HUES64 (cell line): ENCODE results near the gene PDCD1.

Experiments
- H3K27ac ChIP-seq: 2 replicates; pipeline ENCODE4 v1.7.0; 2013; ENCODE audit warnings: low read depth, low read length, inconsistent platforms
- H3K27me3 ChIP-seq: 2 replicates; pipeline ENCODE4 v1.6.1; 2013; ENCODE audit warnings: mild to moderate bottlenecking, low read length; ENCODE audit not compliant: insufficient read depth
- H3K36me3 ChIP-seq: 2 replicates; pipeline ENCODE4 v1.6.1; 2013; ENCODE audit warnings: mild to moderate bottlenecking, low read length; ENCODE audit not compliant: insufficient read depth
- H3K4me1 ChIP-seq: 2 replicates; pipeline ENCODE4 v1.6.1; 2013; ENCODE audit warnings: mild to moderate bottlenecking, low read length, moderate library complexity; ENCODE audit not compliant: insufficient read depth
- H3K4me3 ChIP-seq: 2 replicates; pipeline ENCODE4 v1.5.1; 2013; ENCODE audit warnings: mild to moderate bottlenecking, low read length, moderate library complexity
- H3K9ac ChIP-seq: 2 replicates; pipeline ENCODE4 v1.6.1; 2013; ENCODE audit warnings: mild to moderate bottlenecking, low read depth, low read length
- H3K9me3 ChIP-seq: 2 replicates; pipeline ENCODE4 v1.6.1; 2013; ENCODE audit warnings: low read depth, low read length; ENCODE audit not compliant: insufficient read depth
- WGBS: fragments of 150-250, 120-280 bp; methylation state at CpG from one replicate; pipeline ENCODE4 v1.1.7; 2013; ENCODE audit warnings: missing lambda C conversion rate; 5-methylcytosine and 5-hydroxymethylcytosine counted together

PDCD1 gene

DNA sequence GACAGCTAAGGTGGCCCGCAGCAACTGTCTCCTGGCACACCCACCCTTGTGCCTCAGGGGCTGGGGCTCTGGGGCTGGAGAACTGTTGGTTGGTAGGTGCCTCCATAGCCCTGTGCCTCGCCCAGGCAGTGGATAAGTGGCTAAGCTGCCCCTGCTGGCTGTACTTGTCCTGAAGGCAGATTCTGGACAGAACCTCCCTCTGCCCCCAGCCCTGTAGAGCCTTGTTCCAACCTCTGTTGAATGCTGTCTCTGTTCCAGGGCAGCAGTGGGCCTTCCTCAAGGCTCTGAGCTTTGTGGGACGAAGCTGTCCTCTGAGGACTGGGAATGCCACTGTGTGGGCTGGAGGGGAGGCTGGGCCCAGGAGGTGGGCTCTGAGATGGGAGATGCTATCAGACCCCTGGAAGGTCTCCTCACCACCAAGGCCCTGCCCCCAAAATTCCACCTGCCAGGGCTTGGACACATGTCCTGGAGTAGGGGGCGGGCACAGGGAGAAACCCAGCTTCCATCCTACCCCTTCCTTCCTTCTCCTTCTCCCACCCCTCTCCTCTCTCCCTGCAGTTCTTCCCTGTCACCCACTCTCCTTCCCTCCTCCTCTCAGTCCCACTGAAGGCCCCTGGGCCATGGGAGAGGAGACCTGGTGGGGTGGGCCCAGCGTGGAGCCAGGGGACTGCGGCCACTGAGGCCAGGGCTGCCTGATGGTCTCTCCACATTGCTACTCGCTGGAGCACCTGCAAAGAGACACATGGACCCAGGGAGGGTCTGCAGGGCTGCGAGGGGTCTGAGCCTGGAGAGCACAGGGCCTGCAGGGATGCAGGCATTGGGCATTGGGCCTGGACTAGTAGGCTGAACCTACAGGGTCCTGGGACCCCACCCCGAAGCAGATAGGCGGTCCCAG, 1.7 kb upstream of the PDCD1 start:
- Histone ChIP-seq H3K9ac (no peak overlapping the region), H3K9me3 (no peaks in the 10 kb centered on the region), H3K4me1 (no peaks in the 10 kb centered on the region; the same call in 1 of the 2 replicates), H3K4me3 (no peak overlapping the region), H3K27me3 (no peaks in the 10 kb centered on the region), H3K36me3 (no peaks in the 10 kb centered on the region), H3K27ac (no peak overlapping the region)
- 85% methylated on average over 9 of the region's 10 CpGs for WGBS

DNA sequence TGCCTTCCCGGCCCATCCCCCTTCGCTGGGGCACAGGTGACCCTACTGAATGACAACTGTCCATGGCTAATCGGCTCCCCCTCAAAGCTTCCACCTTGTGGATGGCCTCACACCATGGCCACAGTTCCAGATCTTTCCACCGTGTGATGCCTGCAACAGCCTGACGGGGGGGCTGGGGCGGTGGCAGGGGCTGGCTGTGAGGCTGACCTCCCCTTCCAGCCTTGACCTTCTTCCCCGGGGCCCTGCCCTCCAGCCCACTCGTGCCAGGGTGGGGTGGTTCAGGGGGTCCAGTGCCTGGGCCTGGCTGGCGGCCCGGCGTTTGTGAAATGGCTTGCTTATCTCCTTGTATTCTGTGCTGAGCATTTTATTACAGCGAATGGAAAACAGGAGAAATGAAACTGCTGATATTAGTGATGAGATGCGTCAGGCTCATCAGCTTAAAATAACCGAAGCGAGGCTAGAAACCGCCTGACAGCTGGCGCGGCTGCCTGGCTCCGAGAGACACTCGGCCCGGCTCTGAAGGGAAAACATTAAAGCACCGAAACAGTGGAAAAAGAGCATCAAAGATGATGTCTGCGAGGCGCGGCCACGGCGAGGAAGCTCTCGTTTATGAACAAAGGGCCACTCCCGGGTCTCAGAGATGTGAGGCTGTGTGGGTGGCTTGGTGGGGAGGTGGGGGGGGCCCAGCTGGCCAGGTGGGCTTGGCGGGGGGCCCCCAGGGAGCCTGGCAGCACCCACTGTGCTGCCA, 916 bp upstream of the PDCD1 start:
- Histone ChIP-seq H3K4me3 (no peak overlapping the region), H3K27me3 (no peaks in the 10 kb centered on the region), H3K9ac (no peak overlapping the region), H3K4me1 (no peaks in the 10 kb centered on the region; the same call in 1 of the 2 replicates), H3K36me3 (no peaks in the 10 kb centered on the region), H3K27ac (no peak overlapping the region), H3K9me3 (no peaks in the 10 kb centered on the region)
- WGBS: 86% methylated on average over 30 of the region's 30 CpGs

DNA sequence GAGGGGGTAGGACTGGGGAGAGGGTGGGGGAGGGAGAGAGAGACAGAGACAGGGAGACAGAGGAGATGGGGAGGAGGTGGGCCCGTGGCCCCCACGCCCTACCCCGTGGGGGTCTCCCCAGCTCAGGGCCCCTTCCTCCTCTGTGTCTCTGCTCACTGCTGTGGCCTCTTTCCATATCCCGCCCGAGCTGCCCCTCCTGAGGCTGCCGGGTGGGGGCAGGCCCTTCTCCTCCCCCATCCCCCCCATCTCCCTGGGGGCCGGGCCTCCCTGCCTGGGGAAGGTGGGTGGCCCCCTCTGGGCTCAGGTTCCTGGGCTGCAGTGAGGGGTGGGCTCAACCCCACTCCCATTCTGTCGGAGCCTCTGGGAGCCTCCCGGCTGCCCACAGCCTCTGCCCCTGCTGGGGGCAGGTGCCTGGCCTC, 332 bp upstream of the PDCD1 start:
- Histone ChIP-seq H3K4me3 (no peak overlapping the region), H3K27ac (no peak overlapping the region), H3K4me1 (no peaks in the 10 kb centered on the region; the same call in 1 of the 2 replicates), H3K9me3 (no peaks in the 10 kb centered on the region), H3K36me3 (no peaks in the 10 kb centered on the region), H3K9ac (no peak overlapping the region), H3K27me3 (no peaks in the 10 kb centered on the region)
- 43% methylated on average over 9 of the region's 9 CpGs for WGBS

- Histone ChIP-seq H3K4me3 (no peak overlapping the region), H3K27ac (no peak overlapping the region)
- WGBS: 93% methylated on average over 18 of the region's 18 CpGs
These were observed 1.0 kb downstream of the PDCD1 start for GRCh38 chr2:241857572-241858121.

DNA sequence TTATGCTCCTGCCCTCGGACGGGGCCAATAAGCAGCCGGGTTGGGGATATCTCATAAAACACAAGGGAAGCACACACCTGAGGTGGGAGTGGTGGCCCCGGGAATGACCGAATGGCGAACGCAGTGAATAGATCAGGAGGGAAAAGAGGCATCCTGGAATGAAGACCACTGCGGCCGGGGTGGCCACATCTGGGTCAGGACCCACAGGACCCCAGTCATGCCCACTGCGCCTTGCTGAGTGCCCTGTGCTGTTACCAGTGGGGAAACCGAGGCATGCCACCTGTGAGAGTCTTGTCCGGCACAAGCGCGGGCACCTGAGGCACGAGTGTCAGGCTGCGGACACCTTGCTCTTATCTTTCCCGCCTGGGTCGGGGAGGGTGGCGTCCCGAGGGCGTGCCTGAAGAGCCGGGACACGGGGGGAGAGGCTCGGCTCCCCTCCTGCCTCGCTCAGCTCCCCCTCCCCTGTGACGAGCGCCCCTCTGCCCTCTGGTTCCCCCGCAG, 1.6 kb downstream of the PDCD1 start:
- H3K4me3 ChIP-seq: no peak overlapping the region
- H3K27me3 ChIP-seq: no peaks in the 10 kb centered on the region
- no peak overlapping the region for H3K9ac ChIP-seq
- H3K9me3 ChIP-seq: no peaks in the 10 kb centered on the region
- H3K27ac ChIP-seq: no peak overlapping the region
- H3K36me3 ChIP-seq: no peaks in the 10 kb centered on the region
- WGBS: 92% methylated on average over 28 of the region's 28 CpGs
- no peaks in the 10 kb centered on the region; the same call in 1 of the 2 replicates for H3K4me1 ChIP-seq

More at GRCh38 chr2:241857572-241858121, 1.0 kb downstream of the PDCD1 start:
- no peaks in the 10 kb centered on the region for H3K27me3 ChIP-seq
- H3K9me3 ChIP-seq: no peaks in the 10 kb centered on the region
- no peak overlapping the region for H3K9ac ChIP-seq
- H3K4me1 ChIP-seq: no peaks in the 10 kb centered on the region; the same call in 1 of the 2 replicates
- no peaks in the 10 kb centered on the region for H3K36me3 ChIP-seq

DNA sequence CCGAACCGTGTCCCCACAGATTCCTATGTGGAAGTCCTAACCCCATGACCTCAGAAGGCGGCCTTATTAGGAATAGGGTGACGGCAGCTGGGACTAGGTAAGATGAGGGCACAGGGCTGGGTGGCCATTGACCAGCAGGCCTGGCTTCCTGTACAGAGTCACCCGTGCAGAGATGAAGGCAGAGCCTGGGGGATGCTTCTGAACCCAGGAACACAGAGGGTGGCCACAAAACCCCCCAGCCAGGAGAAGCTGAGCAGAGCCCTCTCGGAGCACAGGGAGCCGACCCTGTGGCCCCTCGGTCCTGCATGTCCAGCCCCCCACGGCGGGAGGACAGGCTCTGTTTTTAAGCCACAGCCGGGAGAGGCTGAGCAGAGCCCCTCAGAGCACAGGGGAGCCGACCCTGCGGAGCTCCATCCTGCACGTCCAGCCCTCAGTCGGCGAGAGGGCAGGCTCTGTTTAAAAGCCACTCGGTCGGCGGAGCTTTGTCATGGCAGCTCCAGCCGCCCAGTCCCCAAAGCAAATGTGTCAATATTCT, 2.7 kb downstream of the PDCD1 start:
- Histone ChIP-seq H3K27ac (no peak overlapping the region), H3K4me3 (no peak overlapping the region), H3K4me1 (no peaks in the 10 kb centered on the region; the same call in 1 of the 2 replicates), H3K27me3 (no peaks in the 10 kb centered on the region), H3K9me3 (no peaks in the 10 kb centered on the region), H3K9ac (no peak overlapping the region), H3K36me3 (no peaks in the 10 kb centered on the region)
- 89% methylated on average over 20 of the region's 20 CpGs for WGBS

DNA sequence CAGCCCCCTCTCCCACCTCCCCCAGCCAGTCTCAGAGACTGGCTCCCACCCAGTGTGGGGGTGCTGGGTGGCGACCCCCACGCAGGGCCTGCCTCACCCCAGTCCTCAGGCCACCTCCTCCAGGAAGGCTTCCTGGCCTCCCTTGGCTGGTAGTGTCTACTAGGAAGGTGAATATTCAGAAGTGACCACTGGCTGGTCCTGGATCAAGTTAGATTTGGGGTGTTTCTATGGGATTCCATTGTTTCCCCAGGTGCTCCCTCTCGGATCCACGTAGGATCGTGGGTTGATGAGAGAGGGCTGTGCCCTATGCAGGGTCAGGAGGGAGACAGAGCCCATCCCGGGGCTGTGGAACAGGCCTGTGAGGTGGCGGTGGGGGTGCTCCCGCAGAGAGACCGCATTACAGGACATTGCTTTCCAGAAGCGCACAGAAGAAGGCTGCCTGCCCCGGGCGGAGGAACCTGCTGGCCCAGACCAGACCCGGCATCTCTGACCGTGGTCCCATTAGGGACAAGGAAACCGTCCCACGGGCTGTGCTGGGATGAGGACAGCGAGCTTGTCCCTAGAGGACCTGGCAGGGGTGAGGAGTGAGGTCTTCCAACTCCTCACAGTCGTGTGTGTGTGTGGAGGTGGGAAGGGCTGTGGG, 3.3 kb downstream of the PDCD1 start:
- Histone ChIP-seq H3K9ac (no peak overlapping the region), H3K27ac (no peak overlapping the region), H3K4me3 (no peak overlapping the region), H3K4me1 (no peaks in the 10 kb centered on the region; the same call in 1 of the 2 replicates), H3K36me3 (no peaks in the 10 kb centered on the region), H3K9me3 (no peaks in the 10 kb centered on the region), H3K27me3 (no peaks in the 10 kb centered on the region)
- 93% methylated on average over 18 of the region's 18 CpGs for WGBS

- WGBS: 91% methylated on average over 20 of the region's 21 CpGs
- no peak overlapping the region for H3K27ac ChIP-seq
- no peak overlapping the region for H3K4me3 ChIP-seq
- H3K4me1 ChIP-seq: no peaks in the 10 kb centered on the region; the same call in 1 of the 2 replicates
- no peaks in the 10 kb centered on the region for H3K27me3 ChIP-seq
- no peak overlapping the region for H3K9ac ChIP-seq
- H3K36me3 ChIP-seq: no peaks in the 10 kb centered on the region
- no peaks in the 10 kb centered on the region for H3K9me3 ChIP-seq
These were observed 4.1 kb downstream of the PDCD1 start for GRCh38 chr2:241854342-241855244.

DNA sequence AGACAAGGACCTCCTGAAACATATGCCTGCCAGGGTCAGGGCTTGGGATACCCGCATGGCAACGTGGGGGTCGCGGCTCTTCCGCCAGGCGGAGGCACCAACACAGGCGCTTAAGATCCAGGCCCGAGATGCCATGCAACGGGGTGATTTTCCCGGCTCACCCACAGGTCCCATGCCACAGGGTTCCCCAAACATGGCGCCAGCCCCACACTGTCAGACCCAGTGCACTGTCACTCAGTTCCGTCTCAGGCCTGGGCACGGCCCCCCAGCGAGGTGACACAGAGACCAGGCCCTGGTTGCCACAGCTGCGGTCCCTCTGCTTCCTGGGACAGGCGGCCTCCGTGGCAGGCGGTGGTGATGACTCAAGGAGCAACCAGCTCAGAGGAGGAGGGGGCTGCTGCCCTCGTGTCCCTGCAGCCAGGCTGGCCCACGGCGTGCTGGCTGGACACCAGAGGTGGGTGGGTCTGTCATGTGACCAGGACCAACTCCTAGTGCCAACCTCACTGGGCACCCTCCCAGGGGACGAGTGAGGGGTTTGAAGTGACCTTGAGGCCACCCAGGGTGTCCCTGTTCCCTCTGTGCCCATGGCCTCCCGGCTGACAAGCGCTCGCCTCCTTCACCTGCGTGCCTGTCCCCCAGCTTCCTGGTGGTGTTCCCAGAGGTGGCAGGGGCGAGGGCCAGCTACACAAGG, 4.9 kb downstream of the PDCD1 start:
- no peak overlapping the region for H3K27ac ChIP-seq
- 88% methylated on average over 27 of the region's 27 CpGs for WGBS

More for the DNA sequence above, 4.9 kb downstream of the PDCD1 start:
- Histone ChIP-seq H3K4me3 (no peak overlapping the region), H3K36me3 (no peaks in the 10 kb centered on the region), H3K9me3 (no peaks in the 10 kb centered on the region), H3K9ac (no peak overlapping the region), H3K27me3 (no peaks in the 10 kb centered on the region), H3K4me1 (no peaks in the 10 kb centered on the region)
